HT-29 (cell line): ENCODE measurements around the gene TDRD7. TPM values are rescaled to one million over a fixed set of nuclear protein-coding genes. Genes with fewer than 3 reads are reported as not detected.
"Not testable (repeated sequence)": the region's sequence is repeated elsewhere in the genome, so short reads cannot be mapped to it uniquely, and the experiment has no call there.

Experiments
- DNase-seq: peaks from one replicate; pipeline ENCODE4 v3.0.0-alpha.2; 2015; ENCODE audit warnings: low spot score
- total RNA-seq: library from RNA; depleted of rRNA; stranded (reverse); fragments of >200 nt; shearing (Covaris generic); gene quantifications from 2 replicates; pipeline ENCODE4 v1.2.3, GENCODE V29; 2014

The TDRD7 gene
- total RNA-seq, 1 experiment from 2014 or later = 8.7 TPM

DNA sequence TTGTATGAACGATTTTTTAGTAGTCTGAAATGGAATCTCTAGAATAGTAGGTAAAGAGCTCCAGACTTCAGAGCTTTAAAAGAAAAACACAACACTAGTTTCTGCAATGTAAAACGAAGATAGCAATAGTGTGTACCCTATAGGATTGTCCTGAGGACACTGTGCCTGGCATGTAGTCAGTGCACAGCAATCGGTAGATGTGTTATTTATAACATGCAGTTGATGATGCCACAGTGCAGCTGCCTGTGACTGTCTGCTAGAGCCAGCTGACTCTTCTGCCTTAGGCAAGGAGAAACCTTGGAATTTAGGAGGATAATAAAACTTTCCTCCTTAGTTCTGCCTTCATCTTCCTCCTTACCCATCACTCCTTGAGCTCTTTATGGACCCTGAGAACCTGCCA, 61.8 kb downstream of the TDRD7 start:
- DNase-seq = no peak

- no peak for DNase-seq
Measured at GRCh38 chr9:97474372-97474925, 62.6 kb downstream of the TDRD7 start.

- DNase-seq = no peak
Measured at GRCh38 chr9:97475059-97475458, 63.2 kb downstream of the TDRD7 start.

GRCh38 chr9:97478301-97478981, 66.5 kb downstream of the TDRD7 start:
- DNase-seq = peak; percentile 11

GRCh38 chr9:97479496-97480159, 67.7 kb downstream of the TDRD7 start:
- no peak for DNase-seq

GRCh38 chr9:97480174-97480573, 68.3 kb downstream of the TDRD7 start:
- no peak for DNase-seq

GRCh38 chr9:97480749-97481148, 68.9 kb downstream of the TDRD7 start:
- DNase-seq = no peak

DNA sequence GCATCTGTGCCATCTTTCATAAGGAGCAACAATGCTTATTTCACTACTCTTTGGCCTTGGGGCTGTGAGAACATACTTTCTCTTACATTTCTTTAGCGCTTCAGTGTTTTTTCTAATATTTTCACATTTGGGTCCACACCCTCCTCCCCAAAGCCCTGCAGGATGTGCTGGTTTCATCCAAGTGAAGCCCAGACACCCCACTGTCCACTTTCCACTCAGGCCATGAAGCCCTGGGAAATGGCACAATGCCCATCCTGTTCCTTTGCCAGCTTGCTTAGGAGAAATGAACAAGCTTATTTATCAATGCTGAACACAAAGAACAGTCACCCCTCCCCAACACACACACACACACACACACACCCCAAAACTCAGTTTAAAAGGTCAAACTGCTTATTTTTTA, 72.2 kb downstream of the TDRD7 start:
- DNase-seq = no peak

GRCh38 chr9:97487107-97487506, 75.2 kb downstream of the TDRD7 start:
- peak; percentile 45 for DNase-seq

DNA sequence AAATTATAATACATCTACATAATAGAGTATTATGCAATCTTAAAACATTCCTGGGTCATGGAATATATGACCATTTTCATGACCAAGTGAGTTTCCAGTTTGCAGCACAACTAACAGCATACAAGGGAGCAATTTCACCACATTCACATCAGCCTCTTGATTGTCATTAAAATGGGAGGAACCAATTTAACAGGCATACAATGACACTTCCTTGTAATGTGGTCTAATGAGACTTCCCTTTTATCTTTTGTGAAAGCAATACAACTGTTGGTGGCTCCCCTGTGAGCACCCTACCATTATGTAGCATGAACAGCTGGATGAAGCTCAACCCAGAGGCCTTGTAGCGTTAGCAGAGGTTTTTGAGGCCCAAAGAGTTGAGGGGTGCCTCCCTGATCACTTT, 76.0 kb downstream of the TDRD7 start:
- no peak for DNase-seq

- no peak for DNase-seq
Measured at GRCh38 chr9:97491216-97491999, 79.5 kb downstream of the TDRD7 start.

DNA sequence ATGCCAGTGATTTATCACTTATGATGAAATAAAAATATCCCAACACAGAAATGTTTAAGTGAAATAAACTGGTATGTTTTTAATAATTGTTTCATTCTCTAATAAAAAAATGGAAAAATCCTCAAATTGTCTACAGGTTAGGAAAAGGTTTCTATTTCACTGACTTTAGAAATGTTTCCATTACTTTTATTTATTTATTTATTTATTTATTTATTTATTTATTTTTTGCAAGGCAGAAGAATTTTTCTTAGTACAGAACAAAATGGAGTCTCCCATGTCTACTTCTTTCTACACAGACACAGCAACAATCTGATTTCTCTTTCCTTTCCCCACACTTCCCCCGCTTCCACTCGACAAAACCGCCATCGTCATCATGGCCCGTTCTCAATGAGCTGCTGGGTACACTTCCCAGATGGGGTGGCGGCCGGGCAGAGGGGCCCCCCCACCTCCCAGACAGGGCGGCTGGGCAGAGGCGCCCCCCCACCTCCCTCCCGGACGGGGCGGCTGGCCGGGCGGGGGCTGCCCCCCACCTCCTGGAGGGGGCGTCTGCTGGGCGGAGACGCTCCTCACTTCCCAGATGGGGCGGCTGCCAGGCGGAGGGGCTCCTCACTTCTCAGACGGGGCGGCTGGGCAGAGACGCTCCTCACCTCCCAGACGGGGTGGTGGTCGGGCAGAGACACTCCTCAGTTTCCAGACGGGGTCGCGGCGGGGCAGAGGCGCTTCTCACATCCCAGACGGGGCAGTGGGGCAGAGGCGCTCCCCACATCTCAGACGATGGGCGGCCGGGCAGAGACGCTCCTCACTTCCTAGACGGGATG, 85.9 kb downstream of the TDRD7 start:
- not testable (repeated sequence) for DNase-seq

GRCh38 chr9:97498846-97499245, 87.0 kb downstream of the TDRD7 start:
- DNase-seq = not testable (repeated sequence)

- no peak for DNase-seq
Measured at GRCh38 chr9:97500263-97500662, 88.4 kb downstream of the TDRD7 start.

- no peak for DNase-seq
Measured at GRCh38 chr9:97500765-97501176, 88.9 kb downstream of the TDRD7 start.

DNA sequence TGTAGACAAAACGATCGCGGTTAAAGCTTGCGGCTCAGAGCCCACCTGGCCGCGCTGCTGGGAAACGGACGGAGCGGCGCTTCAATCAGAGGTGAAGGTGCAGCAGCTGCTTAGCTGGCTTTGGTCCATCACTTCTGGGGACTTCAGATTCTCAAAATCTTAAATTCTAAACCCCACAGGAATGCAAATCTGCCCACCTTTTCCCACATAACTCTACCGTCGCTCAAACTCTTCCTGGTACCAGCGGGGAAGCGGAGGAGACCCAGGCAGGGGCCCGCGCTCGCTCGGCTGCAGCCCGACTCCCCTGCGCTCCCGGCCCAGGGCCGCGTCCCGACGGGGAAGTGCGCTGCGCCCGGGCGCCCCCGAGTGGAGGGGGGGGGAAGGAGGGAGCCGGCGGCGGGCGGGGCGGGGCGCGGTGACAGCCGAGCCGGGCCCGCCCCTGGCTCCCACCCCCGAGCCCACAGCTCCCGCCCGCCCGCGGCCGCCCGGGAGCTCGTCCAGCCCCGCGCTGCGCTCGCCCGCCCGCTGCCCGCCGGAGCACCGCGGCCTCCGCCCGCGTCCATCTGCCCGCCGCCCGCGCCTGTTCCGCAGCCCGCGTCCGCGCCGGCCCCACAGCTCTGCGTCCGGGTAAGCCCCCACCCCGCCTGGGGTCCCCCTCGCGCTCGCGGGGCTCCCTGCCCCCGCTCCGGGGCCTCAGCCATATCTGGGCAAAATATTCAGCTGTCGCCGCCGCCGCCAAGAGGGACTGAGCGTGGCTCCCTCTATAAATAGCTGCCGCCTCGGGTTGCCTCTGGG, 89.5 kb downstream of the TDRD7 start, which contains the start of gene TMOD1:
Gene TMOD1, plus strand, starts transcription at position 490 of the 795 bp plus-strand sequence. CDS start 22,523 bp downstream, outside the sequence.
- peak; percentile 57 for DNase-seq

- no peak for DNase-seq
Measured at GRCh38 chr9:97501972-97502221, 90.0 kb downstream of the TDRD7 start.

- no peak for DNase-seq
Measured at GRCh38 chr9:97502222-97502983, 90.5 kb downstream of the TDRD7 start.

DNA sequence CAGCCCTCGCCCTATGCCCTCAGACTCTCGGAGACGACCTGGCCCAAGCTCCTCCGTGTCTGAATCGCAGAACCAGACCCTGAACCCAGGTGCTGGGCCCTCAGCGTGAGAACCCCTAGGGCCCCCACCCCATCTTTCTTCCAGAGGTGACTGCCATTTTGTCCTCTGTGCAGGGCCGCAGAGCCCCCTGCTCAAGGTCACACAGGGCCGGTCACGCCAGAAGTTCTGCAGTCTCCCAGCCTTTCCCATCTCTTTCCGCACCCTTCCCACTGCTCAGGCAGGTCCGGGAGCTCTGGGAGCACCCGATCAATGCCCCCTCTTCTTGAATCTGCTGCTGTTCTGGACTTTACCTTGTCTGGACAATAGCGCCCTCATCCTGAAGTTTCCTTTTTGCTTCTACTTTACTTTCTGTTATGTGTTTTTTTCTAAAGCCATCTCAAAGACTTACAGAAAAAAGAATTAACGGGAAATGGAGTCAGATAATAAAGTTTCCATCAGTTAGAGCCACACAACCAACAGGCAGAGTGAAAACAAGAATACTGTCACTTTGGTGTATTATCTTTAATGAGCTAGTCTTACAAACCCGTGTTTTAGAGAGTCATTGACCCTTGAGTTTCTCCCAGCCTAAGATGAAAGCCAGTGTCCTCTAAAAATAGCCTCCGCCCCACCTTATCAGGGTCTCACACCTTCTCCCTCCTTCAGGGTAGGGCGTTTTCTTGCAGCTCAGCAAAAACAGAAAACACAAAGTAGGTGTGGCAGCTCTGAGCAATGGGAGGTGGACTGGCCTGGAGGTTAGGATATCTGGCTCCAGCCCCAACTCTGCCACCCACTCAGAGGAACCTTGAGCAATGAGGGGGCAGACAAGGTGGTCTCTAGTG, 91.3 kb downstream of the TDRD7 start:
- no peak for DNase-seq
